ENCODE measurements around the gene APAF1. TPM values are rescaled to one million over a fixed set of nuclear protein-coding genes. Genes with fewer than 3 reads are reported as not detected.

Gene APAF1
- polyA plus RNA-seq, 1 of the 3 experiments (the other 2 are of a cell fraction): 3.3 TPM

DNA sequence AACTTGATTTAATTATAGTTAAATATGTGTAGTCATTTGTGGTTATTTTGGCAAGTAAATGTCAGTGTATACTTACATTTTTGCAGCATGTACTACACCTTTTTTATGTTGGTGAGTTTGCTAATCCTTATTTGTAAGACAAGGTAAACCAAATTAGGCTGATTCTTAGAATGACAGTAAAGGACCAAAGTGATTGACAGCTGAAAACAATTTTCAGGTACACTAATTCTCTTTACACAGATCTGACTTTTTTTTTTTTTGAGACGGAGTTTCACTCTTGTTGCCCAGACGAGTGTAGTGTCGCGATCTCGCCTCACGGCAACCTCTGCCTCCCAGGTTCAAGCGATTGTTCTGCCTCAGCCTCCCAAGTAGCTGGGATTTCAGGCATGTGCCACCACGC, 43.2 kb upstream of the APAF1 start:
- peaks cover 30% of the 10 kb centered on the region for H4K20me1 ChIP-seq (ENCODE audit: insufficient read depth)
- H3K27me3 ChIP-seq (ENCODE audit: insufficient read depth): no peaks in the 10 kb centered on the region
- H2AFZ ChIP-seq (ENCODE audit: low read depth): no peak overlapping the region
- H3K4me3 ChIP-seq (ENCODE audit: low read depth in 2 of 2, low read length in 1 of 2): no peak overlapping the region
- no peak for DNase-seq
- peaks cover 39% of the 10 kb centered on the region for H3K79me2 ChIP-seq (ENCODE audit: insufficient read depth)
- ChIA-PET CTCF (interaction anchor here (1.7 to 5.9 kb wide), 2 partner anchors 7 to 35 kb away, joined by 5 to 25 read pairs; partner anchors contain the start of gene SLC25A3), POLR2A (no interaction called here)
- peaks cover 57 to 69% of the 10 kb centered on the region in 2 experiments for H3K36me3 ChIP-seq (replicated peaks in 1 of 2; ENCODE audit: control insufficient read depth in 1 of 2, insufficient read depth in 2 of 2, low read length in 1 of 2)
- H3K9me3 ChIP-seq: no peaks in the 10 kb centered on the region
- no peaks in the 10 kb centered on the region for H3K9me2 ChIP-seq
- no peak overlapping the region for H3K4me2 ChIP-seq
- TF ChIP-seq REST (IDR thresholded peaks at IDR 0.05; ENCODE audit: low read depth, low read length) (no peak), SMC3 (IDR thresholded peaks at IDR 0.05; ENCODE audit: low read depth, low read length) (no peak), FOXM1 (IDR thresholded peaks at IDR 0.05; ENCODE audit: low read depth) (no peak), ZBTB33 (IDR thresholded peaks at IDR 0.05; ENCODE audit: borderline replicate concordance, low read depth) (no peak), TEAD4 (IDR thresholded peaks at IDR 0.05; ENCODE audit: borderline replicate concordance, insufficient read depth) (no peak), POLR2AphosphoS5 (IDR thresholded peaks at IDR 0.05; ENCODE audit: low read depth, low read length) (no peak), USF2 (IDR thresholded peaks at IDR 0.05; ENCODE audit: borderline replicate concordance, low read depth, low read length) (no peak), FOXJ3 (CRISPR knock-in tag; IDR thresholded peaks at IDR 0.05) (no peak)
- TF ChIP-seq, protein P1, sequence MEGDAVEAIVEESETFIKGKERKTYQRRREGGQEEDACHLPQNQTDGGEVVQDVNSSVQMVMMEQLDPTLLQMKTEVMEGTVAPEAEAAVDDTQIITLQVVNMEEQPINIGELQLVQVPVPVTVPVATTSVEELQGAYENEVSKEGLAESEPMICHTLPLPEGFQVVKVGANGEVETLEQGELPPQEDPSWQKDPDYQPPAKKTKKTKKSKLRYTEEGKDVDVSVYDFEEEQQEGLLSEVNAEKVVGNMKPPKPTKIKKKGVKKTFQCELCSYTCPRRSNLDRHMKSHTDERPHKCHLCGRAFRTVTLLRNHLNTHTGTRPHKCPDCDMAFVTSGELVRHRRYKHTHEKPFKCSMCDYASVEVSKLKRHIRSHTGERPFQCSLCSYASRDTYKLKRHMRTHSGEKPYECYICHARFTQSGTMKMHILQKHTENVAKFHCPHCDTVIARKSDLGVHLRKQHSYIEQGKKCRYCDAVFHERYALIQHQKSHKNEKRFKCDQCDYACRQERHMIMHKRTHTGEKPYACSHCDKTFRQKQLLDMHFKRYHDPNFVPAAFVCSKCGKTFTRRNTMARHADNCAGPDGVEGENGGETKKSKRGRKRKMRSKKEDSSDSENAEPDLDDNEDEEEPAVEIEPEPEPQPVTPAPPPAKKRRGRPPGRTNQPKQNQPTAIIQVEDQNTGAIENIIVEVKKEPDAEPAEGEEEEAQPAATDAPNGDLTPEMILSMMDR (IDR thresholded peaks at IDR 0.05): no peak
- TF ChIP-seq, protein P2, sequence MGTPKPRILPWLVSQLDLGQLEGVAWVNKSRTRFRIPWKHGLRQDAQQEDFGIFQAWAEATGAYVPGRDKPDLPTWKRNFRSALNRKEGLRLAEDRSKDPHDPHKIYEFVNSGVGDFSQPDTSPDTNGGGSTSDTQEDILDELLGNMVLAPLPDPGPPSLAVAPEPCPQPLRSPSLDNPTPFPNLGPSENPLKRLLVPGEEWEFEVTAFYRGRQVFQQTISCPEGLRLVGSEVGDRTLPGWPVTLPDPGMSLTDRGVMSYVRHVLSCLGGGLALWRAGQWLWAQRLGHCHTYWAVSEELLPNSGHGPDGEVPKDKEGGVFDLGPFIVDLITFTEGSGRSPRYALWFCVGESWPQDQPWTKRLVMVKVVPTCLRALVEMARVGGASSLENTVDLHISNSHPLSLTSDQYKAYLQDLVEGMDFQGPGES (IDR thresholded peaks at IDR 0.05; ENCODE audit: low read depth, low read length): no peak
- H3K9ac ChIP-seq: no peak overlapping the region
- H3K4me1 ChIP-seq (ENCODE audit: control insufficient read depth in 1 of 2, insufficient read depth in 2 of 2, low read depth in 1 of 2, low read length in 1 of 2): no peaks in the 10 kb centered on the region
- H3K27ac ChIP-seq (ENCODE audit: low read depth in 2 of 2, low read length in 1 of 2): no peak overlapping the region
- 96% methylated on average over 8 of the region's 8 CpGs for WGBS (ENCODE audit: low lambda C conversion rate)
- peaks cover 80% of the 10 kb centered on the region for H3F3A ChIP-seq (replicated peaks; ENCODE audit: insufficient read depth)

Measured in SK-N-SH (cell line).